ENCODE results near the gene NFATC4.

- TF ChIP-seq POLR2A (IDR thresholded peaks at IDR 0.05; ENCODE audit: low read length), result no peak
- no peak for TF ChIP-seq GATA1 (IDR thresholded peaks at IDR 0.05; ENCODE audit: low read depth, low read length)
These were observed 42.0 kb upstream of the NFATC4 start for GRCh38 chr14:24325963-24326362.

All from erythroblast (primary cell).